H9 (cell line): ENCODE results near the gene FNDC3B. TPM values are rescaled to one million over a fixed set of nuclear protein-coding genes. Genes with fewer than 3 reads are reported as not detected.

Source experiments
- DNase-seq: peaks from one replicate; pipeline ENCODE4 v3.0.0-alpha.2; 2017
- H2AFZ ChIP-seq: one replicate; pipeline ENCODE4 v1.6.1; 2013; ENCODE audit warnings: mild to moderate bottlenecking, low read length, control low read depth, moderate library complexity
- H2AK5ac ChIP-seq: 2 replicates; pipeline ENCODE4 v1.6.1; 2013; ENCODE audit warnings: low read length, control low read depth, mixed read lengths; ENCODE audit not compliant: insufficient read length
- H2BK120ac ChIP-seq: one replicate; pipeline ENCODE4 v1.6.1; 2013; ENCODE audit warnings: low read depth, mild to moderate bottlenecking, low read length, control low read depth, inconsistent platforms; ENCODE audit not compliant: poor library complexity, severe bottlenecking
- H2BK12ac ChIP-seq: 2 replicates; pipeline ENCODE4 v1.6.1; 2013; ENCODE audit warnings: low read length, control low read depth, mixed read lengths, low read depth; ENCODE audit not compliant: insufficient read length
- H2BK15ac ChIP-seq: 2 replicates; pipeline ENCODE4 v1.6.1; 2013; ENCODE audit warnings: low read depth, low read length, control low read depth
- H2BK20ac ChIP-seq: one replicate; pipeline ENCODE4 v1.6.1; 2013; ENCODE audit warnings: low read depth, mild to moderate bottlenecking, low read length, control low read depth, inconsistent platforms; ENCODE audit not compliant: poor library complexity, severe bottlenecking
- H2BK5ac ChIP-seq: 2 replicates; pipeline ENCODE4 v1.6.1; 2013; ENCODE audit warnings: low read length, control low read depth, mixed read lengths; ENCODE audit not compliant: insufficient read length
- H3K14ac ChIP-seq: 2 replicates; pipeline ENCODE4 v1.6.1; 2013; ENCODE audit warnings: low read length, control low read depth; ENCODE audit not compliant: insufficient read depth
- H3K18ac ChIP-seq: 2 replicates; pipeline ENCODE4 v1.6.1; 2013; ENCODE audit warnings: low read depth, mild to moderate bottlenecking, mixed read lengths, low read length, control low read depth; ENCODE audit not compliant: insufficient read length
- H3K23ac ChIP-seq: 2 replicates; pipeline ENCODE4 v1.6.1; 2013; ENCODE audit warnings: low read length, control low read depth, mixed read lengths, low read depth; ENCODE audit not compliant: insufficient read length
- H3K23me2 ChIP-seq: 2 replicates; pipeline ENCODE4 v1.6.1; 2013; ENCODE audit warnings: low read depth, mild to moderate bottlenecking, mixed read lengths, low read length, control low read depth; ENCODE audit not compliant: insufficient read length, poor library complexity, severe bottlenecking
- H3K27ac ChIP-seq: 2 replicates; pipeline ENCODE4 v1.5.1; 2013; ENCODE audit warnings: low read length, control low read depth, mixed read lengths, low read depth; ENCODE audit not compliant: insufficient read length
- H3K27me3 ChIP-seq: 2 replicates; pipeline ENCODE4 v1.6.1; 2013; ENCODE audit warnings: low read length, control low read depth, inconsistent platforms; ENCODE audit not compliant: insufficient read depth
- H3K4ac ChIP-seq: 2 replicates; pipeline ENCODE4 v1.6.1; 2013; ENCODE audit warnings: low read depth, mild to moderate bottlenecking, control low read depth, inconsistent platforms, low read length, moderate library complexity
- H3K4me1 ChIP-seq: 2 replicates; pipeline ENCODE4 v1.6.1; 2013; ENCODE audit warnings: low read length, control low read depth, inconsistent platforms; ENCODE audit not compliant: insufficient read depth
- H3K4me2 ChIP-seq: 2 replicates; pipeline ENCODE4 v1.6.1; 2013; ENCODE audit warnings: low read length, control low read depth, mixed read lengths; ENCODE audit not compliant: insufficient read length, insufficient read depth
- H3K56ac ChIP-seq: 2 replicates; pipeline ENCODE4 v1.6.1; 2013; ENCODE audit warnings: low read depth, mild to moderate bottlenecking, mixed read lengths, low read length, control low read depth; ENCODE audit not compliant: insufficient read length
- H3K79me1 ChIP-seq: 2 replicates; pipeline ENCODE4 v1.6.1; 2013; ENCODE audit warnings: low read depth, mild to moderate bottlenecking, moderate library complexity, low read length, control low read depth, inconsistent platforms; ENCODE audit not compliant: insufficient read depth, poor library complexity, severe bottlenecking
- H3K79me2 ChIP-seq: 2 replicates; pipeline ENCODE4 v1.6.1; 2013; ENCODE audit warnings: low read length, control low read depth, inconsistent platforms; ENCODE audit not compliant: insufficient read depth
- H3K9ac ChIP-seq: 2 replicates; pipeline ENCODE4 v1.6.1; 2013; ENCODE audit warnings: low read length, control low read depth, mixed read lengths; ENCODE audit not compliant: insufficient read length; ENCODE audit errors: extremely low read depth
- H3K9me3 ChIP-seq: one replicate; pipeline ENCODE4 v1.6.1; 2013; ENCODE audit warnings: low read depth, low read length, inconsistent platforms; ENCODE audit not compliant: control insufficient read depth
- H3T11ph ChIP-seq: one replicate; pipeline ENCODE4 v1.6.1; 2013; ENCODE audit warnings: mild to moderate bottlenecking, low read length, control low read depth, inconsistent platforms
- H4K20me1 ChIP-seq: one replicate; pipeline ENCODE4 v1.6.1; 2013; ENCODE audit not compliant: control insufficient read depth, insufficient read length, insufficient read depth
- H4K5ac ChIP-seq: 2 replicates; pipeline ENCODE4 v1.6.1; 2013; ENCODE audit warnings: low read depth, mild to moderate bottlenecking, mixed read lengths, low read length, control low read depth; ENCODE audit not compliant: insufficient read length
- H4K8ac ChIP-seq: replicated peaks from 2 replicates; pipeline ENCODE4 v1.6.1; 2013; ENCODE audit warnings: low read length, control low read depth, mixed read lengths, low read depth; ENCODE audit not compliant: insufficient read length
- H4K91ac ChIP-seq: 2 replicates; pipeline ENCODE4 v1.6.1; 2013; ENCODE audit warnings: low read depth, mild to moderate bottlenecking, moderate library complexity, mixed read lengths, low read length, control low read depth; ENCODE audit not compliant: insufficient read length
- H3K27ac Mint-ChIP-seq, 3 experiments: 2 replicates in 2 of 3; 3 replicates in 1 of 3; pipeline ENCODE4 v1.8.0; 2020 to 2021; ENCODE audit warnings: mixed read lengths in 3 of 3, mild to moderate bottlenecking in 1 of 3, moderate library complexity in 1 of 3
- H3K27me3 Mint-ChIP-seq: 2 replicates; pipeline ENCODE4 v1.8.0; 2021; ENCODE audit warnings: low read depth, mild to moderate bottlenecking, moderate library complexity, mixed read lengths
- H3K36me3 Mint-ChIP-seq, 3 experiments: 2 replicates in 2 of 3; 3 replicates in 1 of 3; pipeline ENCODE4 v1.8.0; 2020 to 2021; ENCODE audit warnings: low read depth in 3 of 3, mixed read lengths in 3 of 3; ENCODE audit not compliant: insufficient read depth in 1 of 3
- H3K4me1 Mint-ChIP-seq, 2 experiments: 2 replicates each; pipeline ENCODE4 v1.8.0; 2020; ENCODE audit warnings: mixed read lengths in 2 of 2
- H3K4me3 Mint-ChIP-seq, 2 experiments: 2 replicates in 1 of 2; 3 replicates in 1 of 2; pipeline ENCODE4 v1.8.0; 2020 to 2021; ENCODE audit warnings: mild to moderate bottlenecking in 2 of 2, mixed read lengths in 2 of 2, moderate library complexity in 1 of 2
- H3K9me3 Mint-ChIP-seq, 2 experiments: 2 replicates in 1 of 2; 3 replicates in 1 of 2; pipeline ENCODE4 v1.8.0; 2020; ENCODE audit warnings: mild to moderate bottlenecking in 2 of 2, mixed read lengths in 2 of 2, moderate library complexity in 1 of 2
- CTCF ChIP-seq: fragments of 200-600 bp; sonication (generic); conservative IDR thresholded peaks from 3 replicates; pipeline ENCODE4 v1.8.0; 2021; ENCODE audit warnings: antibody characterized with exemption, mild to moderate bottlenecking
- WGBS: extraction: QIAGEN DNeasy Blood & Tissue Kit; methylation state at CpG from one replicate; pipeline ENCODE4 v1.1.7; 2013; ENCODE audit warnings: missing lambda C conversion rate, low lambda C conversion rate, mixed read lengths; ENCODE audit not compliant: insufficient read length; ENCODE audit errors: extremely low coverage; 5-methylcytosine and 5-hydroxymethylcytosine counted together
- total RNA-seq: library from RNA; stranded (reverse); gene quantifications from 2 replicates; pipeline ENCODE4 v1.2.1, GENCODE V29; 2021

Gene FNDC3B
- total RNA-seq, 1 experiment from 2014 or later, result 43.8 TPM

DNA sequence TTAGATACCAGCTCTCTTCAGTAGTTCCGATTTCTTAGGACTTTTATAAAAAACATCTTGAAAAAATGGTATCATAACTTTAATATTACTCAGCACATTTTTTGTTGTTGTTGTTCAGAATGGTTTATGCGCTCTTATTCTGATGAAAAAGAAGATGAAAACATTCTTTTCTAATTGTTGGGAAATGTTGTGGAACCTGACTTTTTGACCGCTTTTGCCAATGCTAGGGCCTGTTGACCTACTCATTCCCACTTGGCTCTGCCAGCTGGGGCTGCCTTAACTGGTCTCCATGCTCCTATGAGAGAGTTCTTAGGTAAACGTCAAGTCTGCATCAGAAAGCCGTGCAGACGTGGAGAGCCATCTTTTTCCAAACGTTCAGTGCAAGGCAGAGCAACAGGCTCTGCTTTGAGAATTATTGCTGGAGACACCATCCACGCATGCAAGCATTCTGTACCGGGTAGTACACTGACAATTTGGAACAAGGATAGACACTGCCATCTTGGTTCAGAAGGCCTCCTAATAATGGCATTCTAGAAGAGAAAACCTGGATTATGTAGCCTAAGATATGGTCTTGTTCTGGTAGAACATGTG, 232.1 kb downstream of the FNDC3B start:
- Histone ChIP-seq H2BK15ac (no peak overlapping the region), H3K4ac (no peak overlapping the region), H4K5ac (no peak overlapping the region), H2BK120ac (no peak overlapping the region), H3K23me2 (no peaks in the 10 kb centered on the region), H4K20me1 (no peaks in the 10 kb centered on the region), H3K56ac (no peak overlapping the region), H3K4me1 (no peaks in the 10 kb centered on the region), H2AK5ac (no peak overlapping the region), H2BK5ac (no peak overlapping the region), H3K14ac (no peak overlapping the region), H4K8ac (no peak overlapping the region), H3K9me3 (no peaks in the 10 kb centered on the region), H2BK12ac (no peak overlapping the region), H3K79me1 (no peaks in the 10 kb centered on the region), H3K4me2 (no peak overlapping the region), H3T11ph (no peak overlapping the region), H3K9ac (no peak overlapping the region), H3K18ac (no peak overlapping the region), H3K27ac (no peak overlapping the region), H2BK20ac (no peak overlapping the region), H3K23ac (no peak overlapping the region), H3K27me3 (no peaks in the 10 kb centered on the region), H4K91ac (no peak overlapping the region), H3K79me2 (no peaks in the 10 kb centered on the region; the same call in 1 of the 2 replicates), H2AFZ (no peak overlapping the region)
- Mint-ChIP-seq H3K4me1 (peaks cover 0 to 2% of the 10 kb centered on the region in 2 experiments; a peak in 1 of 4 replicates), H3K36me3 (peaks cover 9 to 21% (median 10%) of the 10 kb centered on the region in 3 experiments; a peak in 6 of 7 replicates), H3K9me3 (no peaks in the 10 kb centered on the region), H3K27ac (peak overlapping the region in 1 of 3 experiments; percentile 20; a peak in 1 of 7 replicates), H3K4me3 (no peak overlapping the region), H3K27me3 (no peaks in the 10 kb centered on the region)
- no peak for DNase-seq
- TF ChIP-seq CTCF, result no peak
- WGBS, result no CpG with 5 or more reads among the region's 9 CpGs
